Adrenal gland (tissue), 5 donors: ENCODE measurements around the gene REG4.

ENCODE experiments used
- CTCF ChIP-seq, 6 experiments: fragments of 450-650 bp in 4 of 6; fragments of 200-600 bp in 2 of 6; sonication (generic) in 1 of 6; IDR thresholded peaks; 1 replicate in 5 of 6; 2 replicates in 1 of 6; pipeline versions ENCODE4 v1.5.1 to v1.8.0; 2016 to 2021; ENCODE audit warnings: antibody characterized with exemption in 6 of 6, mild to moderate bottlenecking in 2 of 6, moderate library complexity in 1 of 6
- POLR2A ChIP-seq, 2 donors: fragments of 450-650 bp; IDR thresholded peaks; one replicate each; pipeline ENCODE4 v1.6.1; 2017; ENCODE audit warnings: antibody characterized with exemption in 2 of 2, mild to moderate bottlenecking in 2 of 2, moderate library complexity in 1 of 2
- donor health status: DM: no; HTN: no; CAD: no.

GRCh38 chr1:119747451-119747850 is 63.8 kb downstream of the REG4 start:
- TF ChIP-seq CTCF (IDR thresholded peaks at IDR 0.05) (no peak), POLR2A (IDR thresholded peaks at IDR 0.05) (no peak)
